HCT116 (cell line): ENCODE data around the gene NACC1.

Source experiments
- EZH2 ChIP-seq: fragments of 200-600 bp; sonication (generic); IDR thresholded peaks from 2 replicates; pipeline ENCODE4 v1.6.1; 2017; ENCODE audit warnings: antibody characterized with exemption, mixed run types
- EZH2phosphoT487 ChIP-seq: fragments of 200-600 bp; IDR thresholded peaks from 2 replicates; pipeline ENCODE4 v1.6.1; 2018; ENCODE audit warnings: antibody characterized with exemption, borderline replicate concordance
- POLR2A ChIP-seq: IDR thresholded peaks from 2 replicates; pipeline ENCODE4 v1.7.0; 2011; ENCODE audit warnings: borderline replicate concordance; ENCODE audit not compliant: insufficient read depth, insufficient read length; ENCODE audit errors: extremely low read depth
- POLR2AphosphoS5 ChIP-seq: IDR thresholded peaks from 2 replicates; pipeline ENCODE4 v1.6.1; 2011; ENCODE audit warnings: mild to moderate bottlenecking, low read depth, low read length, moderate library complexity
- SIN3A ChIP-seq: IDR thresholded peaks from 2 replicates; pipeline ENCODE4 v1.6.1; 2012; ENCODE audit warnings: low read depth
- SRF ChIP-seq: IDR thresholded peaks from 2 replicates; pipeline ENCODE4 v1.6.1; 2012; ENCODE audit warnings: low read depth
- TCF7L2 ChIP-seq: IDR thresholded peaks from 2 replicates; pipeline ENCODE4 v1.7.0; 2011; ENCODE audit warnings: borderline replicate concordance, inconsistent platforms; ENCODE audit not compliant: insufficient read depth, insufficient read length; ENCODE audit errors: extremely low read depth
- YY1 ChIP-seq: IDR thresholded peaks from 2 replicates; pipeline ENCODE4 v1.6.1; 2011; ENCODE audit warnings: low read length, low read depth, moderate library complexity, mild to moderate bottlenecking; ENCODE audit not compliant: insufficient replicate concordance; ENCODE audit errors: extremely low read depth
- ZNF274 ChIP-seq: fragments of 200-500 bp; sonication (Bioruptor generic); IDR thresholded peaks from 2 replicates; pipeline ENCODE4 v1.6.1; 2014; ENCODE audit warnings: mild to moderate bottlenecking, low read depth, low read length, inconsistent platforms
- TF ChIP-seq, protein P1 (sequence below), 3 experiments: fragments of 200-600 bp in 1 of 3; sonication (generic) in 1 of 3; IDR thresholded peaks in 2 of 3; conservative IDR thresholded peaks in 1 of 3; 2 replicates each; pipeline ENCODE4 v1.5.1; 2012 to 2017; ENCODE audit warnings: low read depth in 2 of 3, low read length in 2 of 3, antibody characterized with exemption in 1 of 3, borderline replicate concordance in 1 of 3, control low read depth in 1 of 3, mild to moderate bottlenecking in 1 of 3, mixed read lengths in 1 of 3, mixed run types in 1 of 3, moderate library complexity in 1 of 3; ENCODE audit not compliant: insufficient read depth in 1 of 3
- TF ChIP-seq, protein P2 (sequence below): IDR thresholded peaks from 2 replicates; pipeline ENCODE4 v1.6.1; 2012

DNA sequence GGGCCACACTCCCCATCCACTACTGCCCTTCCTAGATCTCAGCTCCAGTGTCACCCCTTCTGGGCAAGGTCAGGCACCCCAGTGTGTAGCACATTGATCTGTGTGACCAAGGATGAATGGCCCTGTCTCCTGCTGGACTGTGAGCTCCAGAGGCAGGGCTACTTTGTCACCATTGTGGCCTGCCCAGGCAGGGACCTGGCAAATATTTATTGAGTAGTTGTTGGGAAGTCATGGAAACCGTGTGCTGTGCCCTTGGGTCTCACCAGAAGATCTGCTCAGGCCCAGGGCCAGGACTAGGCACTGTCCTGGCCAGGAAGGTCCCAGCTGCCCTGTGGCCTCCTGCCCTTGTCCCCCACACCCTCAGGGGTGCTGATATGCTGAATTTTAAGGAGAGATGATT, 10.5 kb downstream of the NACC1 start:
- no peak for TF ChIP-seq ZNF274
- TF ChIP-seq, protein P1, sequence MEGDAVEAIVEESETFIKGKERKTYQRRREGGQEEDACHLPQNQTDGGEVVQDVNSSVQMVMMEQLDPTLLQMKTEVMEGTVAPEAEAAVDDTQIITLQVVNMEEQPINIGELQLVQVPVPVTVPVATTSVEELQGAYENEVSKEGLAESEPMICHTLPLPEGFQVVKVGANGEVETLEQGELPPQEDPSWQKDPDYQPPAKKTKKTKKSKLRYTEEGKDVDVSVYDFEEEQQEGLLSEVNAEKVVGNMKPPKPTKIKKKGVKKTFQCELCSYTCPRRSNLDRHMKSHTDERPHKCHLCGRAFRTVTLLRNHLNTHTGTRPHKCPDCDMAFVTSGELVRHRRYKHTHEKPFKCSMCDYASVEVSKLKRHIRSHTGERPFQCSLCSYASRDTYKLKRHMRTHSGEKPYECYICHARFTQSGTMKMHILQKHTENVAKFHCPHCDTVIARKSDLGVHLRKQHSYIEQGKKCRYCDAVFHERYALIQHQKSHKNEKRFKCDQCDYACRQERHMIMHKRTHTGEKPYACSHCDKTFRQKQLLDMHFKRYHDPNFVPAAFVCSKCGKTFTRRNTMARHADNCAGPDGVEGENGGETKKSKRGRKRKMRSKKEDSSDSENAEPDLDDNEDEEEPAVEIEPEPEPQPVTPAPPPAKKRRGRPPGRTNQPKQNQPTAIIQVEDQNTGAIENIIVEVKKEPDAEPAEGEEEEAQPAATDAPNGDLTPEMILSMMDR (IDR thresholded peaks at IDR 0.05 in 2 of 3, conservative IDR thresholded peaks at IDR 0.05 in 1 of 3; ENCODE audit: borderline replicate concordance in 1 of 3, insufficient read depth in 1 of 3, low read depth in 2 of 3, low read length in 2 of 3): no peak
- TF ChIP-seq EZH2phosphoT487: no peak
- TF ChIP-seq POLR2A: no peak
- no peak for TF ChIP-seq EZH2
- TF ChIP-seq, protein P2, sequence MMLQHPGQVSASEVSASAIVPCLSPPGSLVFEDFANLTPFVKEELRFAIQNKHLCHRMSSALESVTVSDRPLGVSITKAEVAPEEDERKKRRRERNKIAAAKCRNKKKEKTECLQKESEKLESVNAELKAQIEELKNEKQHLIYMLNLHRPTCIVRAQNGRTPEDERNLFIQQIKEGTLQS: no peak
- no peak for TF ChIP-seq SRF
- TF ChIP-seq SIN3A: no peak
- TF ChIP-seq POLR2AphosphoS5: no peak
- no peak for TF ChIP-seq TCF7L2
- TF ChIP-seq YY1: no peak
